Ovary (tissue), 9 donors: ENCODE data around the gene RIN2. TPM values are rescaled to one million over a fixed set of nuclear protein-coding genes. Genes with fewer than 3 reads are reported as not detected.
"Not testable (repeated sequence)": the region's sequence is repeated elsewhere in the genome, so short reads cannot be mapped to it uniquely, and the experiment has no call there.

Source experiments
- DNase-seq, 5 donors: peaks; one replicate each; pipeline ENCODE4 v3.0.0-alpha.2; 2019 to 2020
- H3K27ac ChIP-seq, 2 donors: fragments of 200-600 bp; one replicate each; pipeline versions ENCODE4 v1.5.1 to v1.8.0; 2019 to 2022
- H3K27me3 ChIP-seq: fragments of 200-600 bp; one replicate; pipeline ENCODE4 v1.8.0; 2022
- H3K36me3 ChIP-seq: fragments of 200-600 bp; sonication (generic); one replicate; pipeline ENCODE4 v1.5.1; 2019
- H3K4me1 ChIP-seq: one replicate; pipeline ENCODE4 v1.8.1; 2013; ENCODE audit warnings: mild to moderate bottlenecking, moderate library complexity; ENCODE audit not compliant: insufficient read depth
- H3K4me3 ChIP-seq: fragments of 200-600 bp; sonication (generic); one replicate; pipeline ENCODE4 v1.5.1; 2017
- H3K9me3 ChIP-seq, 2 donors: fragments of 200-600 bp in 1 of 2; sonication (generic) in 1 of 2; one replicate each; pipeline versions ENCODE4 v1.5.1 to v1.8.1; 2013 to 2019; ENCODE audit warnings: mild to moderate bottlenecking in 1 of 2, moderate library complexity in 1 of 2
- CTCF ChIP-seq, 3 donors: fragments of 450-650 bp in 2 of 3; fragments of 200-600 bp in 1 of 3; IDR thresholded peaks; one replicate each; pipeline versions ENCODE4 v1.5.1 to v1.8.0; 2016 to 2022; ENCODE audit warnings: antibody characterized with exemption in 3 of 3, mild to moderate bottlenecking in 1 of 3
- EP300 ChIP-seq: sonication (generic); formaldehyde crosslinking; IDR thresholded peaks from one replicate; pipeline ENCODE4 v1.6.1; 2017; ENCODE audit warnings: antibody characterized with exemption
- POLR2A ChIP-seq: fragments of 450-650 bp; IDR thresholded peaks from one replicate; pipeline ENCODE4 v1.6.1; 2017; ENCODE audit warnings: antibody characterized with exemption, mild to moderate bottlenecking, moderate library complexity
- WGBS, 3 donors: extraction: QIAGEN DNeasy Blood & Tissue Kit in 1 of 3; methylation state at CpG; one replicate each; pipeline versions ENCODE4 v1.1.5 to v1.1.7; 2013 to 2017; 5-methylcytosine and 5-hydroxymethylcytosine counted together
- intact Hi-C, 4 donors: fragments of 100-400 bp; cut with DNase I; formaldehyde crosslinking; loops; one replicate each; pipeline versions ENCODE4 v1.11.0 to v1.15.1; 2022 to 2023
- polyA plus RNA-seq, 2 donors: library from polyadenylated mRNA; stranded (reverse); fragments of 200-250 nt in 1 of 2; fragments of 350-450 nt in 1 of 2; fragmentation: Illumina TruSeq in 1 of 2; extraction: RNeasy Lipid Tissue Mini Kit (QIAGEN cat#74804) in 1 of 2; gene quantifications; one replicate each; pipeline ENCODE4 v1.2.3, GENCODE V29; 2013 to 2014
- total RNA-seq, 7 donors: library from RNA; depleted of rRNA in 2 of 7; stranded (reverse); fragments of >200 nt in 2 of 7; fragmentation: NEBNext Ultra II Directional in 3 of 7; extraction: Animal tissue kit (Norgen Biotek cat#: 25700) in 3 of 7; gene quantifications; one replicate each; pipeline versions ENCODE4 v1.1.0 to v1.2.4, GENCODE V29; 2016 to 2023
- donor health status: DM: no; HTN: no; CAD: no; lungs with moderate emphysema.
- donor health status: DM: no; HTN: no; CAD: no.
- donor health status: Bipolar disorder and iron deficiency.
- donor health status: DM: yes; HTN: yes; CAD: no.
- donor health status: DM: no; HTN: no; CAD: no.
- donor health status: DM: yes; HTN: yes; CAD: no.

Gene RIN2
- total and polyA plus RNA-seq, 9 donors: 17.5 to 66.4 (median 43.1) TPM

GRCh38 chr20:19799325-19799724 lies 41.3 kb downstream of the RIN2 start:
- intact Hi-C loops: loop anchor here in 1 of 4 donors (10.0 kb wide), 1 partner anchor 75 kb away; no protein-coding TSS in a partner anchor
- WGBS, 3 donors: 86 to 95% (median 92%) methylated on average over 5 of the region's 5 CpGs

GRCh38 chr20:19802099-19802491 lies 44.0 kb downstream of the RIN2 start:
- Histone ChIP-seq H3K4me3 (no peak overlapping the region), H3K27me3 (no peaks in the 10 kb centered on the region), H3K27ac (no peak overlapping the region), H3K9me3 (no peaks in the 10 kb centered on the region), H3K4me1 (peaks cover 8% of the 10 kb centered on the region), H3K36me3 (no peaks in the 10 kb centered on the region)
- no peak for TF ChIP-seq POLR2A
- TF ChIP-seq CTCF (IDR thresholded peaks at IDR 0.05): no peak
- TF ChIP-seq EP300: no peak
- intact Hi-C loops: no loop called here
- no peak for DNase-seq
- 96 to 98% (median 97%) methylated on average over 6 of the region's 6 CpGs for WGBS, 3 donors

More at GRCh38 chr20:19799325-19799724, 41.3 kb downstream of the RIN2 start:
- Histone ChIP-seq H3K4me3 (no peak overlapping the region), H3K4me1 (peaks cover 4% of the 10 kb centered on the region), H3K9me3 (no peaks in the 10 kb centered on the region), H3K27ac (no peak overlapping the region), H3K36me3 (no peaks in the 10 kb centered on the region), H3K27me3 (no peaks in the 10 kb centered on the region)
- DNase-seq: no peak
- TF ChIP-seq EP300 (no peak), CTCF (IDR thresholded peaks at IDR 0.05) (no peak), POLR2A (no peak)

GRCh38 chr20:19802492-19803158 lies 44.6 kb downstream of the RIN2 start:
- Histone ChIP-seq H3K27me3 (no peaks in the 10 kb centered on the region), H3K36me3 (no peaks in the 10 kb centered on the region), H3K27ac (no peak overlapping the region), H3K4me1 (peaks cover 10% of the 10 kb centered on the region), H3K4me3 (no peak overlapping the region), H3K9me3 (no peaks in the 10 kb centered on the region)
- TF ChIP-seq CTCF (IDR thresholded peaks at IDR 0.05) (no peak), EP300 (no peak), POLR2A (no peak)
- intact Hi-C loops: no loop called here
- DNase-seq: no peak
- whole genome bisulfite sequencing, 3 donors: 90 to 96% (median 94%) methylated on average over 4 of the region's 4 CpGs

GRCh38 chr20:19806276-19806675 lies 48.2 kb downstream of the RIN2 start:
- H3K27ac ChIP-seq, H3K27me3 ChIP-seq, H3K9me3 ChIP-seq, intact Hi-C loops, H3K4me3 ChIP-seq, DNase-seq, H3K36me3 ChIP-seq: not testable (repeated sequence)
- peaks cover 10% of the 10 kb centered on the region for H3K4me1 ChIP-seq
- 84 to 93% (median 92%) methylated on average over 7 of the region's 7 CpGs for WGBS, 3 donors

- Histone ChIP-seq H3K36me3 (no peaks in the 10 kb centered on the region), H3K27ac (no peak overlapping the region), H3K27me3 (no peaks in the 10 kb centered on the region), H3K9me3 (no peaks in the 10 kb centered on the region), H3K4me1 (peaks cover 10% of the 10 kb centered on the region), H3K4me3 (no peak overlapping the region)
- intact Hi-C loops: no loop called here
- WGBS, 3 donors: 59 to 65% (median 65%) methylated on average over 4 of the region's 4 CpGs
- no peak for TF ChIP-seq POLR2A
- TF ChIP-seq CTCF (IDR thresholded peaks at IDR 0.05): no peak
- TF ChIP-seq EP300: no peak
- no peak for DNase-seq
Observed at GRCh38 chr20:19806806-19807190, 48.7 kb downstream of the RIN2 start.
